Raji (cell line): ENCODE data around the gene ATP10A.

Experiments used
- POLR2A ChIP-seq: IDR thresholded peaks from 2 replicates; pipeline ENCODE4 v1.6.1; 2011; ENCODE audit warnings: low read depth, low read length, control low read depth; ENCODE audit not compliant: insufficient read depth

ATP10A gene

DNA sequence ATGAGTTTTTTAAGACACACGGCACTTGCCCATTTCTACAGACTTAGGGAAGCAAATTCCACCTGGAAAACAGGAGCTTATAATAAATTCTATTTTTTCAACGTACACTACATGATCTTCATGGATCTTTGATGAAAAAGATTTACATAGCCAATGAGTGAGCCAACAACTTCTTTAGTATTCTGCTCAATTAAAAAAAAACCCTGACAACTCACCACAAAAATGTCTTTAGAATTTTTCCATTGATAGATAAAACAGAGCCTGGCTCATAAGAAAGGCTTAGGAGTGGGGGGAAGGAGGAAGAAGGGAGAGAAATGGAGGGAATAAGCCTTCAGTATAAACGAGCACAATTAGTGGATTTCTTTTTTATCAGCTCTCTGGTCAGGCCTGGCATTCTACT lies 126.7 kb downstream of the ATP10A start:
- TF ChIP-seq POLR2A: no peak

- TF ChIP-seq POLR2A: no peak
Measured at GRCh38 chr15:25735550-25736384, 127.4 kb downstream of the ATP10A start.

DNA sequence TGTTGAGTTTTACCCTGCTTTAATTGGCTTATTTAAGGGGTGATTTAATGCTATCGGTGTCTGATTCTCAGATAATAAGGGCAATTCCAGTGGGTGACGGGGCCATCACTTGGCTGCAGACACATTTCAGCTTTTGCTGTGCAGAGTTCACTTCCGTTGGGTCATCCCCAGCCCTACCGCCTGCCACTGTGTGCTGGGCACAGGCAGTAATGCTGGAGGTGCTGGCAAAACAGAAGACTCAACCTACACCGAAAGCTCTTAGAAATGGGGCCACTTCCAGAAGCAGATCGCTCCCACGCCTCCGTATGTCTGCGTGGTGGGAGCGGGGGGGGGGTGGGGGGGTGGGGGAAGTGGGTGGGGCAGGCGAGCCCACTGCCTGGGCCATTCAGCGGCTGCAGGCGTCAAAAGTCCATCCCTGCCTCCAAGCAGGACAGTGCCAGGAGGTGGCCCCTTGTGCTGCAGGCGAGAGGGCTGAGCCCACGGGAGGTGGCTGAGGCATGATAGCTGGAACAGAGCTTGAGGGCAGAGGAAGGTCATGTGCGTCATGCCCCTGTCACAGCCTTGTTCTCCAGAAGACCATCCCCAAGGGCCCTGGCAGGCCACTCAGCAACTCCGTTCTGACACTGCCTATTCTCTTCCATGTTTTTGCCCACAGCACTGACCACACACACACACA lies 128.3 kb downstream of the ATP10A start:
- TF ChIP-seq POLR2A: no peak

DNA sequence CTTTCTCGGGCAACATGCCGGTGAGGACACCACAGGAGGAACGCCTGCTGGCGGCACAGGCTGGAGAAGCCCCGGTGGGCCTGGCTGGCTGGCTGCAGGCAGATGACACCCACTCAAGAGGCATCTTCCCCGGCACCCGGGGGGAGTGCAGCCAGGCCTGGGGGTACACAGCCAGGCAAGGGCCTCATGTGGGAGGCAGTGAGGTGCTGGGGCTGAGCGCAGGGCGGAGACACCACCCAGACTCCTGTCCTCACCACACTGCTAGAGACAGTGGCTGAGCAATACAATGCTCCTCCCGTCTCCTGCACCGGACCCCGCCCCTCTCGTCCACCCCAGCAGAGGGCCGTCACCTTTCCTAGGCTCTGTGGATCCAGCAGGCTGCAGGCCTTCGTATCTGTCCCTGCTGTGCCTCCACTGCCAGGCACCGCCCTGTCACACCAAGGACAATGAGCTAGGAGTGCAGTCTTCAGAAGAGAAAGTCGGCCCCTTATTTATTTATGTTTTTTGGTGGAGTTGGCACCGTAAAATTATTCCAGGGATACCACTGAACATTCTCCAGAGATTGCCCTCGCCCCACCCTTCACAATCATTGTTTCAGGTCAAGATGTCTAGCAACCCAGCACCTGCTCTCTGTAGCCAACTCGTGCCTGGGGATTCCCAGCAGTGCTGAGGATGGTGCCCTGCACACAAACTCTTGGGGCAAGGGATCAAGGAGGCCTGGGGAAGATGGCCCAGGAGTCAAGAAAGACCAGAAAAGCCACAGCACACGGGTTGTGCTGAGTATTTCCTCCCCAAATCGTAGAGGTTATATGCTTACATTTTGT lies 129.1 kb downstream of the ATP10A start:
- TF ChIP-seq POLR2A: no peak

DNA sequence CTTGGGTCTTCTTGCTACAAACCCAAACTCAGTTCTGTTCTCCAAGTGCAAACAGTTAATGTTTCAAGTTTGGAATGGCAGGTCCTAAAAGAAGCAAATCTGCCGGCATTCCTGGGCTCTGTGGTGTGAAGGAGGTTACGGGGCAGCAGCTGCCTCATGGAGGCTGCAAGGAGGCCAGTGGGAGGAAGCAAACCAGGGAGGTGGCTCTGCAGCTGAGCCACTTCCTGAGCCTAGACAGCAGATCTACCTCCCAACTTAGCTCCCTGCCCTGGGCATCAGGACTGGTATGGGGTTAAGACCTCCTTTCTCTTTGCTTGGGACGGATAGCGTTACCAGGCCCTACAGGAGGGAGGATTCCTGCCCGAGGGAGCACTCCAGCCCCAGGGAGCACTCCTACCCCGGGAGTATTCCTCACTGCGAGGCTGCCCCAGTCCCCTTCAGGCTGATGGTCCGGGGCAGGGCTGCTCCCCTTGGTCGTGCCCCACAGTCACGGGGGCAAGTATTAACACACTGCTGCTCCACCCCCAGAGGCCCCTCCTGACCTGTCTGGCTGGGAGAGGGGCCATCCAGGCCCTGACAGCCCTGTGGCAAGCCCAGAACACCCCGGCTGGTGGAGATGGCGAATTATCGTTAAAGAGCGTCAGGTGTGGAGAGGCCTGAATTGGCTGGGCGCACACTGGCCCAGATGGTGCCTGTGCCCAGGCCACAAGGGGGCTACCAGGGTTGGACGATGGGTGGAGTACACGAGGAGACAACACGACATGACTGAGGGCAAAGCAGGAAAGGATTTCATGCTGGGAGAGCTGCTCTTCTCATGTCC lies 129.9 kb downstream of the ATP10A start:
- TF ChIP-seq POLR2A: no peak

GRCh38 chr15:25732191-25732590 lies 130.9 kb downstream of the ATP10A start:
- no peak for TF ChIP-seq POLR2A

DNA sequence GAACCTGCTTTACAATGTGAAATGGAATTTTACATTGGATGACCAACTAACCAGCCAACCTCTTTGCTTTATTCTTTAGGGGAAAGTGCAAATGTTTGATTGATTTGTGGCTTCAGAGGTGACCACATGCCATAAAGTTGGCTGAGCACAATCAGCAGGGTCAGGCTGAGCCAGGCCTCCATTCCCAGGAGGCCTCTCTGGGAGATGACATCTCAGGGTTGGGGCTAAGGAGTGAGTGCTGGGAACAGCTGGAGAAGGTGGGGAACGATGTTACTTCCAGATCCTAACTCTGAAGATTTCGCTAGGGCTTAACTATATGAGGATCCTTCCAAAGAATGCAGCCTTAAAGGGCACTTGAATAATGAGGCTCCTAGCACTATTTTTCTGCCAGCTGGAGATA lies 131.7 kb downstream of the ATP10A start:
- TF ChIP-seq POLR2A: no peak

DNA sequence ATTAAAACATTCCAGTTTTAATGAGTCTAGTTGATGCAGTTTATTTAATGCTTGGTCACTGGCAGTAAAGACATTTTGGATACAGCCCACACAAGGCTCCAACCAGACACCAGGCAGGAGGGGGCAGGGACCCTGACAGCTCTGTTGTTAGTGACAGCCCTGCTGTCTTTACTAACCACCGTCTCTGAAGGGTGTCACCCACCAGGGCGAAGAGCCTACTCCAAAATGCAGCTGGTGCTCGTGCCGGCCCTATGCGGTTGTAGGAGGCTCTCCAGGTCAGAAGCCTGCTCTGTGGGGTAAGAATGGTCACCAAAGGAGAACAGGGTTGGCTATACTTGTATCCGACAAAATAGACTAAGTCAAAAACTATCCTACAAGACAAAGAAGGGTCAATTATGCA lies 132.2 kb downstream of the ATP10A start:
- no peak for TF ChIP-seq POLR2A

DNA sequence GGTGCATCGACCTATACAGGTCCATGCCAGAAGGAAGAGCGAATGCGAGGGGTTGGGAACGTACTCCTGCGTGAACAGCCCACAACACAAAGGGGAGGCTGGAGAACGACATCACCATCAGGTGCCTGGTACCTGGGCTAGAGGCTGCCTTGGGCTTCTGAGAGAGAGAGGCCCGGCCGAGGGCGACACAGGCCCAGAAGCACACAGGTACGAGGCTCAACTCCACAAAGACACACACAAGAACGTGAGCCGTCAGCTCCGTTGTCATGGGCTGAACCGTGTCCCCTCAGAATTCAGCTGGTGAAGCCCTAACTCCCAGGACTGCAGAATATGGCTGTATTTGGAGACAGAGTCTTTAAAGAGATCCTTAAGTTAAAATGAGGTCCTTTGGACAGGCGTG lies 134.3 kb downstream of the ATP10A start:
- no peak for TF ChIP-seq POLR2A

- no peak for TF ChIP-seq POLR2A
Measured at GRCh38 chr15:25727867-25728600, 135.1 kb downstream of the ATP10A start.

GRCh38 chr15:25727116-25727515 lies 136.0 kb downstream of the ATP10A start:
- no peak for TF ChIP-seq POLR2A

- no peak for TF ChIP-seq POLR2A
Measured at GRCh38 chr15:25725758-25726157, 137.4 kb downstream of the ATP10A start.

GRCh38 chr15:25724899-25725298 lies 138.2 kb downstream of the ATP10A start:
- no peak for TF ChIP-seq POLR2A

DNA sequence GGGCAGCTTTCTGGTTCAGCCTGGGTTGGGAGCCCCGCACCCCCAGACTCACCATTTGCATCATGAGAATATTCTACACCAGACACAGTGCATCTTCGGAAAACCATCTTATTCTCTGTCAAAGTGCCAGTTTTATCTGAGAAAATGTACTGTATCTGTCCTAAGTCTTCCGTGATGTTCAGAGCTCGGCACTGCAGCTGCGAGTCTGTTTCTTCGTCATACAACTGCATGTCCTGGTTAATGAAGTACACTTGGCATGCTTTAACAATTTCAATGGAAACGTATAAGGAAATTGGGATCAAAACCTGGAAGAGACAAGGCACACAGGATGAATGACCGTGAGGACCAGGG lies 141.5 kb downstream of the ATP10A start:
- no peak for TF ChIP-seq POLR2A
